Thyroid gland (tissue), 4 donors: ENCODE measurements around the gene SYDE2. TPM values are rescaled to one million over a fixed set of nuclear protein-coding genes. Genes with fewer than 3 reads are reported as not detected.

Experiments used
- DNase-seq, 2 donors: peaks; one replicate each; pipeline ENCODE4 v3.0.0-alpha.2; 2019
- H3K27ac ChIP-seq, 3 donors: fragments of 200-600 bp; sonication (generic); 1 replicate in 2 of 3; 2 replicates in 1 of 3; pipeline ENCODE4 v1.5.1; 2016 to 2019; ENCODE audit warnings: mild to moderate bottlenecking in 1 of 3, moderate library complexity in 1 of 3
- H3K27me3 ChIP-seq: fragments of 200-600 bp; sonication (generic); one replicate; pipeline ENCODE4 v1.5.1; 2019
- H3K36me3 ChIP-seq, 2 donors: fragments of 200-600 bp; sonication (generic); one replicate each; pipeline ENCODE4 v1.5.1; 2016 to 2019
- H3K4me1 ChIP-seq, 2 donors: fragments of 200-600 bp; sonication (generic); one replicate each; pipeline ENCODE4 v1.5.1; 2017 to 2019
- H3K4me3 ChIP-seq, 3 donors: fragments of 200-600 bp; sonication (generic); replicated peaks in 1 of 3; 1 replicate in 2 of 3; 2 replicates in 1 of 3; pipeline ENCODE4 v1.5.1; 2016; ENCODE audit warnings: mild to moderate bottlenecking in 1 of 3
- H3K9me3 ChIP-seq: fragments of 200-600 bp; sonication (generic); one replicate; pipeline ENCODE4 v1.5.1; 2017
- CTCF ChIP-seq, 6 experiments: fragments of 200-600 bp in 3 of 6; fragments of 450-650 bp in 3 of 6; sonication (generic) in 3 of 6; IDR thresholded peaks; one replicate each; pipeline ENCODE4 v1.5.1; 2016 to 2019; ENCODE audit warnings: antibody characterized with exemption in 6 of 6, mild to moderate bottlenecking in 2 of 6, inconsistent platforms in 1 of 6, moderate library complexity in 1 of 6
- POLR2A ChIP-seq, 2 donors: fragments of 450-650 bp; IDR thresholded peaks; one replicate each; pipeline ENCODE4 v1.6.1; 2017; ENCODE audit warnings: antibody characterized with exemption in 2 of 2, mild to moderate bottlenecking in 2 of 2, moderate library complexity in 1 of 2
- WGBS, 2 donors: methylation state at CpG; one replicate each; pipeline ENCODE4 v1.1.5; 2017; 5-methylcytosine and 5-hydroxymethylcytosine counted together
- intact Hi-C: fragments of 100-400 bp; cut with DNase I; formaldehyde crosslinking; loops from one replicate; pipeline ENCODE4 v1.15.1; 2023
- total RNA-seq, 4 donors: library from RNA; depleted of rRNA; stranded (reverse); fragments of >200 nt; gene quantifications; one replicate each; pipeline ENCODE4 v1.2.3, GENCODE V29; 2016

SYDE2 gene
- total RNA-seq, 4 donors from 2014 or later, result 15.2 to 30.8 (median 20.5) TPM

- DNase-seq, result no peak
- no peaks in the 10 kb centered on the region for H3K36me3 ChIP-seq
- no peaks in the 10 kb centered on the region for H3K27me3 ChIP-seq
- 86 to 88% methylated on average over 5 of the region's 5 CpGs for WGBS, 2 donors
- no peaks in the 10 kb centered on the region for H3K9me3 ChIP-seq
- intact Hi-C loops, result no loop called here
- H3K4me1 ChIP-seq, result no peaks in the 10 kb centered on the region
- H3K27ac ChIP-seq, result no peak overlapping the region
- TF ChIP-seq CTCF (IDR thresholded peaks at IDR 0.05), result no peak
- no peak for TF ChIP-seq POLR2A (IDR thresholded peaks at IDR 0.05)
- no peak overlapping the region for H3K4me3 ChIP-seq
These were observed 76.7 kb downstream of the SYDE2 start for GRCh38 chr1:85124091-85124490.

DNA sequence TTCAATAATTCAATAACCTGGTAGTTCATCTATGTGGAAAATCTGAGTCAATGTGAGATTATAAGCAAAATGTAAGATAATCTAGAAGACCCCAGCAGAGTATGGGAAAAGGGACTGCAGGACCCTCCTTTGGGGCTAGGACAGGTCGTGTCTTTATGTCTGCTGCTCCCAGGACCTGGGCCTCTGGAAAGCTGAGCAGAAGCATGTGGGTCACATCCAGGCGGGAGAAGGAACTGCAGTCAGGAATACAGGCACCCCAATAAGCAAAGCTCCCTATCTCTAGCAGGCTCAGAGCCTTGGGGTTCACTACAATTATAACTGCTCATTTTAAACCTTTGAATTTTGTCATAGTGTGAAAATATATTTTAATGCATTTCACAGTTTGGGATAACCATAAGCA, 78.6 kb downstream of the SYDE2 start:
- Histone ChIP-seq H3K36me3 (no peaks in the 10 kb centered on the region), H3K4me1 (no peaks in the 10 kb centered on the region), H3K4me3 (no peak overlapping the region), H3K9me3 (no peaks in the 10 kb centered on the region), H3K27ac (no peak overlapping the region), H3K27me3 (no peaks in the 10 kb centered on the region)
- no peak for DNase-seq
- 93 to 94% methylated on average over 2 of the region's 2 CpGs for WGBS, 2 donors
- TF ChIP-seq POLR2A (IDR thresholded peaks at IDR 0.05), result no peak
- no peak for TF ChIP-seq CTCF (IDR thresholded peaks at IDR 0.05)
- intact Hi-C loops, result no loop called here

GRCh38 chr1:85121744-85122143, 79.1 kb downstream of the SYDE2 start:
- H3K36me3 ChIP-seq, result no peaks in the 10 kb centered on the region
- H3K4me1 ChIP-seq, result no peaks in the 10 kb centered on the region
- H3K27ac ChIP-seq, result no peak overlapping the region
- intact Hi-C loops, result no loop called here
- no peak for TF ChIP-seq CTCF (IDR thresholded peaks at IDR 0.05)
- no peak for TF ChIP-seq POLR2A (IDR thresholded peaks at IDR 0.05)
- DNase-seq, result no peak
- WGBS, 2 donors, result 94 to 96% methylated on average over 4 of the region's 4 CpGs
- no peaks in the 10 kb centered on the region for H3K9me3 ChIP-seq
- H3K27me3 ChIP-seq, result no peaks in the 10 kb centered on the region
- no peak overlapping the region for H3K4me3 ChIP-seq

- no peak for DNase-seq
- no peak overlapping the region for H3K4me3 ChIP-seq
- H3K4me1 ChIP-seq, result no peaks in the 10 kb centered on the region
- 90 to 91% methylated on average over 1 of the region's 1 CpG for WGBS, 2 donors
- H3K9me3 ChIP-seq, result no peaks in the 10 kb centered on the region
- H3K27ac ChIP-seq, result peak overlapping the region in 1 of 3 donors; percentile 44
- no peaks in the 10 kb centered on the region for H3K27me3 ChIP-seq
- H3K36me3 ChIP-seq, result no peaks in the 10 kb centered on the region
- TF ChIP-seq POLR2A (IDR thresholded peaks at IDR 0.05), result no peak
- TF ChIP-seq CTCF (IDR thresholded peaks at IDR 0.05), result no peak
- intact Hi-C loops, result no loop called here
These were observed 82.1 kb downstream of the SYDE2 start for GRCh38 chr1:85118751-85119150.

DNA sequence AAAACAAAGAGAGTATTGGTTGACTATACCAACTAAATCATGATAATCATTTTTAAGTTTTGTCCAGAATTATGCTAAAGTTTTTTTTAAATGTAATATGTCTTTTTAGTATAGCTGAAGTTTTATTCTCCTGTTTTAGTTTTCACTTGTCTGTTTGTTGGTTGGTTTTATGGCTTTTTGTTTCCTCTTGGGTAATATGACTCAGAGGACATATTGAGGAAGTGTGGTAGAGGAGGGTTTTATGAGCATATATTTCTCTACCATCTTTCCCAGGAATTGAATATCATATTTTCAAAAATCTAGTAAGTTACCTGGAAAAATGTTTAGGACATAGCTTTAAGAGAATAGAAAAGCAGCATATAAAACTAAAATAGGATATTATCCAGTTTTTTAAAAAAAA, 84.0 kb downstream of the SYDE2 start:
- Histone ChIP-seq H3K4me3 (no peak overlapping the region), H3K4me1 (no peaks in the 10 kb centered on the region), H3K36me3 (no peaks in the 10 kb centered on the region), H3K27ac (no peak overlapping the region), H3K27me3 (no peaks in the 10 kb centered on the region), H3K9me3 (no peaks in the 10 kb centered on the region)
- no peak for DNase-seq
- intact Hi-C loops, result no loop called here
- TF ChIP-seq POLR2A (IDR thresholded peaks at IDR 0.05), result no peak
- TF ChIP-seq CTCF (IDR thresholded peaks at IDR 0.05), result no peak
